IMR-90 (cell line): ENCODE results near the gene SIGLEC6. TPM values are rescaled to one million over a fixed set of nuclear protein-coding genes. Genes with fewer than 3 reads are reported as not detected.

Experiments used
- ATAC-seq: fragments of 200-7000 bp; cut with Tn5 transposase; 2 replicates; pipeline ENCODE4 v1.9.1; 2020; ENCODE audit warnings: low read depth, mild to moderate bottlenecking, moderate library complexity
- BruUV-seq: library from RNA; stranded (reverse); fragments of 400-500 nt; replicated peaks from 2 replicates; lab custom pipeline; 2021; lab: Mats Ljungman, UMichigan
- CTCF ChIA-PET: fragments of 300-600 bp; formaldehyde crosslinking; extraction: SDS; loops from one replicate; lab custom pipeline; 2021; ENCODE audit warnings: antibody characterized with exemption; lab: Yijun Ruan, JAX
- POLR2A ChIA-PET: fragments of 300-600 bp; sonication (Branson Sonifier 250); formaldehyde crosslinking; loops from one replicate; lab custom pipeline; 2022; ENCODE audit warnings: antibody characterized with exemption; ENCODE audit not compliant: unreplicated experiment; lab: Charles Lee
- DNase-seq: peaks from one replicate; pipeline ENCODE4 v3.0.0; 2013
- H2AFZ ChIP-seq: replicated peaks from 2 replicates; pipeline ENCODE3; 2013; ENCODE audit warnings: low read length, mild to moderate bottlenecking; ENCODE audit not compliant: poor library complexity
- H2AK5ac ChIP-seq: 2 replicates; pipeline ENCODE4 v1.6.1; 2013; ENCODE audit warnings: low read depth, low read length, inconsistent platforms
- H2AK9ac ChIP-seq: replicated peaks from 2 replicates; pipeline ENCODE3; 2013; ENCODE audit warnings: mild to moderate bottlenecking, low read depth, low read length, moderate library complexity; ENCODE audit not compliant: poor library complexity
- H2BK120ac ChIP-seq: 2 replicates; pipeline ENCODE4 v1.6.1; 2013; ENCODE audit warnings: low read depth, low read length, inconsistent platforms
- H2BK15ac ChIP-seq: 3 replicates; pipeline ENCODE4 v1.6.1; 2013; ENCODE audit warnings: low read depth, low read length, inconsistent platforms
- H2BK20ac ChIP-seq: 2 replicates; pipeline ENCODE4 v1.6.1; 2013; ENCODE audit warnings: low read depth, mild to moderate bottlenecking, inconsistent platforms, low read length, moderate library complexity
- H2BK5ac ChIP-seq: 2 replicates; pipeline ENCODE4 v1.6.1; 2013; ENCODE audit warnings: mild to moderate bottlenecking, low read depth, low read length, inconsistent platforms; ENCODE audit not compliant: poor library complexity, severe bottlenecking
- H3K14ac ChIP-seq: replicated peaks from 2 replicates; pipeline ENCODE4 v1.6.1; 2013; ENCODE audit warnings: low read depth, low read length, inconsistent platforms
- H3K18ac ChIP-seq: 2 replicates; pipeline ENCODE4 v1.6.1; 2013; ENCODE audit warnings: low read depth, low read length, control low read depth
- H3K23ac ChIP-seq: 2 replicates; pipeline ENCODE4 v1.6.1; 2013; ENCODE audit warnings: low read depth, low read length, inconsistent platforms
- H3K27ac ChIP-seq: 2 replicates; pipeline ENCODE4 v1.5.1; 2013; ENCODE audit warnings: mild to moderate bottlenecking, control low read depth, low read length; ENCODE audit not compliant: insufficient read depth
- H3K27me3 ChIP-seq: 2 replicates; pipeline ENCODE4 v1.6.1; 2013; ENCODE audit warnings: low read length; ENCODE audit not compliant: control insufficient read depth, insufficient read depth
- H3K36me3 ChIP-seq: 2 replicates; pipeline ENCODE4 v1.6.1; 2013; ENCODE audit warnings: low read length, mixed read lengths; ENCODE audit not compliant: control insufficient read depth, insufficient read depth
- H3K4ac ChIP-seq: 2 replicates; pipeline ENCODE4 v1.6.1; 2013; ENCODE audit warnings: low read depth, low read length, inconsistent platforms
- H3K4me1 ChIP-seq: 2 replicates; pipeline ENCODE4 v1.6.1; 2013; ENCODE audit warnings: low read length, mixed read lengths; ENCODE audit not compliant: control insufficient read depth, insufficient read depth
- H3K4me2 ChIP-seq: 2 replicates; pipeline ENCODE4 v1.6.1; 2013; ENCODE audit warnings: low read depth, mild to moderate bottlenecking, control low read depth, low read length, moderate library complexity
- H3K4me3 ChIP-seq: 2 replicates; pipeline ENCODE4 v1.5.1; 2013; ENCODE audit warnings: low read depth, mild to moderate bottlenecking, control low read depth, low read length, moderate library complexity; ENCODE audit not compliant: insufficient read depth
- H3K56ac ChIP-seq: 2 replicates; pipeline ENCODE4 v1.6.1; 2013; ENCODE audit warnings: low read length, inconsistent platforms; ENCODE audit not compliant: insufficient read depth; ENCODE audit errors: extremely low read depth
- H3K79me1 ChIP-seq, 2 experiments: 2 replicates each; pipeline ENCODE4 v1.6.1; 2013; ENCODE audit warnings: low read length in 2 of 2, inconsistent platforms in 1 of 2, low read depth in 1 of 2
- H3K9ac ChIP-seq: 2 replicates; pipeline ENCODE4 v1.6.1; 2013; ENCODE audit warnings: low read depth, low read length, control low read depth
- H3K9me1 ChIP-seq: 2 replicates; pipeline ENCODE4 v1.6.1; 2013; ENCODE audit warnings: low read length, inconsistent platforms; ENCODE audit not compliant: insufficient read depth
- H3K9me3 ChIP-seq: 2 replicates; pipeline ENCODE4 v1.6.1; 2013; ENCODE audit warnings: low read length; ENCODE audit not compliant: control insufficient read depth, insufficient read depth
- H4K20me1 ChIP-seq: 2 replicates; pipeline ENCODE4 v1.6.1; 2013; ENCODE audit warnings: low read length, inconsistent platforms; ENCODE audit not compliant: insufficient read depth
- H4K5ac ChIP-seq: 2 replicates; pipeline ENCODE4 v1.6.1; 2013; ENCODE audit warnings: mild to moderate bottlenecking, low read depth, low read length, control low read depth
- H4K8ac ChIP-seq, 2 experiments: 2 replicates each; pipeline ENCODE4 v1.6.1; 2013; ENCODE audit warnings: low read depth in 2 of 2, low read length in 2 of 2, control low read depth in 1 of 2, inconsistent platforms in 1 of 2
- H4K91ac ChIP-seq: 2 replicates; pipeline ENCODE4 v1.6.1; 2013; ENCODE audit warnings: low read depth, low read length, inconsistent platforms; ENCODE audit not compliant: insufficient read depth
- CEBPB ChIP-seq: IDR thresholded peaks from 2 replicates; pipeline ENCODE4 v1.6.1; 2012; ENCODE audit warnings: low read depth, low read length, improper control_type of control experiment
- CHD1 ChIP-seq: IDR thresholded peaks from 2 replicates; pipeline ENCODE4 v1.6.1; 2012; ENCODE audit warnings: low read depth, low read length, improper control_type of control experiment
- CTCF ChIP-seq: conservative IDR thresholded peaks from 2 replicates; pipeline ENCODE4 v1.5.1; 2012; ENCODE audit warnings: mild to moderate bottlenecking, low read depth, low read length, improper control_type of control experiment
- MXI1 ChIP-seq: IDR thresholded peaks from 2 replicates; pipeline ENCODE4 v1.6.1; 2012; ENCODE audit warnings: low read depth, mild to moderate bottlenecking, low read length, moderate library complexity, borderline replicate concordance
- NFE2L2 ChIP-seq: fragments of 150-350 bp; IDR thresholded peaks from 2 replicates; pipeline ENCODE4 v1.6.1; 2016; ENCODE audit warnings: low read depth, mild to moderate bottlenecking, low read length
- RCOR1 ChIP-seq: IDR thresholded peaks from 2 replicates; pipeline ENCODE4 v1.6.1; 2012; ENCODE audit warnings: mild to moderate bottlenecking, low read length, improper control_type of control experiment; ENCODE audit not compliant: insufficient replicate concordance
- SMC3 ChIP-seq: fragments of 150-350 bp; IDR thresholded peaks from 2 replicates; pipeline ENCODE4 v1.6.1; 2016; ENCODE audit warnings: low read depth, mild to moderate bottlenecking, antibody characterized with exemption, low read length, moderate library complexity
- USF2 ChIP-seq: fragments of 150-350 bp; IDR thresholded peaks from 2 replicates; pipeline ENCODE4 v1.6.1; 2017; ENCODE audit warnings: mild to moderate bottlenecking, antibody characterized with exemption, low read length, low read depth
- WGBS, 2 experiments: methylation state at CpG; one replicate each; pipeline versions ENCODE4 v1.1.5 to v1.1.7; 2013; ENCODE audit warnings: missing lambda C conversion rate in 2 of 2; ENCODE audit not compliant: insufficient read length in 1 of 2; ENCODE audit errors: extremely low coverage in 2 of 2; 5-methylcytosine and 5-hydroxymethylcytosine counted together
- dilution Hi-C: fragments of 300-500 bp; cut with HindIII; formaldehyde crosslinking; loops from one replicate; pipeline ENCODE4 v1.14.3; 2018; ENCODE audit warnings: low sequenced_read_pairs; ENCODE audit not compliant: unreplicated experiment
- in situ Hi-C: fragments of 300-500 bp; cut with MboI; formaldehyde crosslinking; loops from 3 replicates; pipeline ENCODE4 v1.14.3; 2019; ENCODE audit warnings: low sequenced_read_pairs, inconsistent platforms, mixed read lengths
- intact Hi-C: fragments of 100-400 bp; cut with micrococcal nuclease; formaldehyde crosslinking; loops from 2 replicates; pipeline ENCODE4 v1.10.0; 2022
- polyA plus RNA-seq, 3 experiments: library from polyadenylated mRNA; depleted of rRNA; stranded (reverse); fragments of >200 nt; gene quantifications; 2 replicates each; pipeline ENCODE4 v1.2.3, GENCODE V29; 2012; ENCODE audit warnings: low replicate concordance in 1 of 3
- total RNA-seq: library from RNA; depleted of rRNA; stranded (reverse); fragments of >200 nt; gene quantifications from 2 replicates; pipeline ENCODE4 v1.2.3, GENCODE V29; 2012
- TF ChIP-seq, protein P1 (sequence below): fragments of 150-350 bp; IDR thresholded peaks from 2 replicates; pipeline ENCODE4 v1.6.1; 2016; ENCODE audit warnings: low read depth, mild to moderate bottlenecking, low read length, moderate library complexity, borderline replicate concordance

The SIGLEC6 gene
- total and polyA plus RNA-seq, 2 of the 4 experiments (the other 2 are of a cell fraction): not detected

DNA sequence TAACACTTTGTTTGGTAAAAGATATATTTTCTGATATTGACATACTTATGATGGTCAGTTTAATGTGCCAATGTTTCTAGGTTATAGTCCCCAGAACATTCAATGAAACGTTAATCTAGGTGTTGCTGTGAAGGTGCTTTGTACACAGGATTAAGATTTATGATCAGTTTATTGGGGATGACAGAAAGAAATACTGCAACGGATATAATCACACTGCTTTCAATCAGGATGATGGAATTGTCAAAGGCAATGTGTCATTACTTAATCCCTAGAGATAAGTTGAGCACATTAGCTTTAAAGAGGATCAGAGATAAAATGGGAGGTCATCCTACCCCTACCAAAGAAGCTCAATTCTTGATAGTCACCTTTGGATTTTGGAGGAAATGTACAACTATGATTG is 17.5 kb downstream of the SIGLEC6 start:
- ChIA-PET CTCF (interaction anchor here (1.0 kb wide), 1 partner anchor 9 kb away, joined by 3 read pairs; no protein-coding TSS in a partner anchor), POLR2A (no interaction called here)
- Histone ChIP-seq H3K4me2 (no peak overlapping the region), H3K9me3 (no peaks in the 10 kb centered on the region), H2AFZ (no peak overlapping the region), H3K18ac (no peak overlapping the region), H3K27me3 (no peaks in the 10 kb centered on the region), H3K79me1 (no peaks in the 10 kb centered on the region), H2BK5ac (no peak overlapping the region), H3K36me3 (no peaks in the 10 kb centered on the region), H3K27ac (no peak overlapping the region), H3K4me3 (no peak overlapping the region), H2BK20ac (no peak overlapping the region), H3K23ac (no peak overlapping the region), H4K91ac (no peak overlapping the region), H2BK120ac (no peak overlapping the region), H3K4me1 (no peaks in the 10 kb centered on the region), H3K56ac (no peak overlapping the region), H2BK15ac (no peak overlapping the region), H3K4ac (no peak overlapping the region), H3K9me1 (no peaks in the 10 kb centered on the region), H4K5ac (no peak overlapping the region), H3K9ac (no peak overlapping the region), H3K14ac (no peak overlapping the region), H4K8ac (no peak overlapping the region), H2AK5ac (no peak overlapping the region), H4K20me1 (no peaks in the 10 kb centered on the region), H2AK9ac (no peak overlapping the region)
- DNase-seq (no peak), ATAC-seq (no peak)
- dilution Hi-C loops: no loop called here
- intact Hi-C loops: loop anchor here (2.0 kb wide), 1 partner anchor 175 kb away; no protein-coding TSS in a partner anchor
- BruUV-seq: no TSS peak
- no peak for TF ChIP-seq CEBPB
- no peak for TF ChIP-seq CTCF
- TF ChIP-seq, protein P1, sequence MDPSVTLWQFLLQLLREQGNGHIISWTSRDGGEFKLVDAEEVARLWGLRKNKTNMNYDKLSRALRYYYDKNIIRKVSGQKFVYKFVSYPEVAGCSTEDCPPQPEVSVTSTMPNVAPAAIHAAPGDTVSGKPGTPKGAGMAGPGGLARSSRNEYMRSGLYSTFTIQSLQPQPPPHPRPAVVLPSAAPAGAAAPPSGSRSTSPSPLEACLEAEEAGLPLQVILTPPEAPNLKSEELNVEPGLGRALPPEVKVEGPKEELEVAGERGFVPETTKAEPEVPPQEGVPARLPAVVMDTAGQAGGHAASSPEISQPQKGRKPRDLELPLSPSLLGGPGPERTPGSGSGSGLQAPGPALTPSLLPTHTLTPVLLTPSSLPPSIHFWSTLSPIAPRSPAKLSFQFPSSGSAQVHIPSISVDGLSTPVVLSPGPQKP: no peak
- no peak for TF ChIP-seq CHD1
- TF ChIP-seq RCOR1: no peak
- TF ChIP-seq SMC3: no peak
- TF ChIP-seq USF2: no peak
- no peak for TF ChIP-seq NFE2L2
- TF ChIP-seq MXI1: no peak
- in situ Hi-C loops: no loop called here
- no CpG with 5 or more reads among the region's 2 CpGs for WGBS, 2 experiments
